NCI-H128 (cell line): ENCODE results near the gene PLA2G2C.

ENCODE experiments used
- DNase-seq: peaks from one replicate; lab custom pipeline; 2025; ENCODE audit not compliant: unreplicated experiment; lab: John Stamatoyannopoulos, UW

Gene PLA2G2C

DNA sequence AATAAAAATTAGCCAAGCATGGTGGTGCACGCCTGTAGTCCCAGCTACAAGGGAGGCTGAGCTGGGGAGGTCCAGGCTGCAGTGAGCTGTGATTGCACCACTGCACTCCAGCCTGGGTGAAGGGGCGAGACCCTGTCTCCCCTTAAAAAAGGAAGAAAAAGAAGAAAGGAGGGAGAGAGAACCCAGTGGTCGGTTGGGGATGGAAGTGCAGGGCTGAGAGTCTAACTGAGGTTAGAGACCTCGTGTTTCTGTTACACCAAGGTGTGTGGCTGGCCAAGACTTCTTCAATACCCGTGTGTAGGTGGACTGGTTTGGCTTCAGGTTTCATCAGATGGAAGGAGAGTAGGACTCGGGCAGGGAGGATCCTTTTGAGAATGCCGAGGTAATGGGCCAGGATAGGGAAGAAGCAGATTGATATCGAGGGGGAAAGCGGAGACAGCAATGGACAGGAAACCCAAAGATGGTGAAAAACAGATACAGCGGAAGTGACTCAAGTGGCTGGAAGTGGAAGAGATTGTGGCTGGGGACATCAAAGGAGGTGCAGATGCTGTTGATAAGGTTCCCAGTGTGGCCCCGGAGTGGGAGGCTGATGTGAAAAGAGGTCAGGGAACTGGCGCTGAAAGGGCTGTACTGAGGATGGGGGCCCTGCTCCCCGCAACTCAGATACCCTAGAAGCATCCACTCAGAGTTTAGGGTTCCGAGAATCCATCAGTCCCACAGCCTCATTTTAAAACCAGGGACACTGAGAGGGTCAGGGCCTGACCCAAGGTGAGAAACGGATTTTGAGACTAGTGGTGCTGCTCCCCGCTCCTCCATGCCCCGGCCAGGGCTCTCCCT is 1.1 kb downstream of the PLA2G2C start:
- no peak for DNase-seq

DNA sequence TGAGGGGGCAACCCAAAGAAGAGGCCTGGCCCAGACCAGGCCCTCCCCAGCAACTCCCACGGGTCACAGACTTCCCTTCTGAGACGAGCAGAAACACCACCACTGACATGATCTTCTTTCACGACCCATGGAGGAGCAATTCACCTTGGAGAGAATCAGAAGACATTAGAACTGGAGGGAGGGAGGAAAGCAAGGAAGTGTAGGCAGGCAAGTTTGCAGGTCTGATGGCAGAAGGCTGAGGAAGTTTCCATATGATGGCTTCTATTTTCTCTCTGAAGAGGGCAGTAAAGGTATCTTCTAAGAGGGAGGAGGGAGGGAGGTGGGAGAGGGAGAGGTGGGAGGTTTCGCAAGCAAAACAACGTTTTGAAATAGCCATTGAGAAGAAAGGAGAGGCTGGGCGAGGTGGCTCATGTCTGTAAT is 1.8 kb downstream of the PLA2G2C start:
- DNase-seq = no peak

DNA sequence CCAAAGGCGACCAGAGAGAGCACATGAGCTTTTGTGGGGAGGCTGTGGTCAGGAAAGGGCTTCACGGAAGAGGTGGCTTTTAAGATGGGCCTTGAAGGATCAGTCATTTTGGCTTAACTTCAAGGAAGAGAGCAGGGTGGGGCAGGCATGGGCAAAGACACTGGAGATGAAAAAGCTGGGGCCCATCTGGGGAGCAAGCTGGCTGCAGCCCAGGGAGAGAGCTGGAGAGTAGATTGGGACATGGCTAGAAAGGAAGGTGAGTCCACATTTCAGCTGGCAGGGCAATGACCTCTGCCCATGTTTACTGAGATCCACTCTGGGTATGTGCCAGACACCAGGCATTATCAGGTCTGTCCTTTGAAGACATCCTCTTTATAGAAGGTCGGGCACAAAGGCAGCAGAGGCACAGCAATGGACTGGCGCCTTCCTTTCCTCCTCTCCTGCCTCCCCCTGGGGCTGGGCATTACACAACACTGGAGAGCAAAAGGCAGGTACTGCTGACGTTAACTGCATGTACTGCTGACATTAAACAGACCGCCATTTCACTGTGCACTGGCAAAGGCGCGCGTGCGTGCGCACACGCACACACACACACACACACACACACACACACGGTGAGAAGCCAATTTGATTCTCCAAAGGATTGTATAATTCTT is 2.6 kb downstream of the PLA2G2C start:
- DNase-seq = no peak

DNA sequence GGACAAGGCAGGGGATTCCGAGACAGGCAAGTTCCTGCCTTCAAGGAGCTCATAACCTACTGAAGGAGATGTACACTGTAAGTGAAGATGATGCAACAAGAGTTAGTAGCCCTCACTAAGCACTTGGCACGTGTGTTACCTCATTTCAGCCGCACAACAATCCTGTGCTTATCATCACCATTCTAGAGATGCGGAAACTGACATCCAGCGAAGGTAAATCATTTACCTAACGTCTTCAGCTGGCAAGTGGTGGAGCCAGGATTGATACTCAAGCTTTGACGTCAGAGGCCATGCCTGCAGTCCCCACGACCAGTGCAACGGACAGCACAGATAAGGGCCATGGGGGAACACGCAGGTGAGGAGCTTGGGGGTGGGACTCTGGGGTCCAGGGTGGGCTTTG is 3.3 kb downstream of the PLA2G2C start:
- no peak for DNase-seq

DNA sequence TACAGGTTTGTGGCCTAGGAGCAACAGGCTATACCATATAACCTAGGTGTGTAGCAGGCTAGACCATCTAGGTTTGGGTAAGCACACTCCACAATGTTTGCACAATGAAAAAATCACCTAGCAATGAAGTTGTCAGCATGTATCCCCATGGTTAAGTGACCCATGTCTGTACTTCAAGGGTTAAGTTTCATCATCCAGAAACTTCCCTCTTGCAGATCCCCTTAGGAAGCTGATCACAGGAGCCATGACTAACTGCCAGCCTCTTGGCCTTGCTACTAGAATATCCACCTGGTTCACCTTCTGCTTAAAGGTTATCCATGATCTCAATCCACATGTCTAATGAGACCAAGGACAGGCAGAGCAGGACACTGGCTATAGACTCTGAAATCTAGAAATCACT is 3.9 kb downstream of the PLA2G2C start:
- DNase-seq = no peak

DNA sequence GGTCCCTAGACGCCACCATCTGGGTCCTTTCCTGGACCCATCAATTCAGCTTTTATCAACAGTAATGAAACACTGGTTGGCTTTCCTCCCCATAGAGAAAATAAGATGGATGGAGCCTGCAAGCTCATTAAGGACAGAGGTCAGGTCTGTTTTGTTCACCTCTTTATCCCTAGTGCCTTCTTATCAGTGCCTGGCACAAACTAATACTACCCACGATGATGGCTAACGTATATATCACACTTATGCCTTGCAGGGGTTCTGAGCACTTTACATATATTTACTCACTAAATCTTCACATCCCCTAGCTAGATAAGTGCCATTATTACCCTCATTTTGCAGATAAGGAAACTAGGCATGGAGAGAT is 5.5 kb downstream of the PLA2G2C start:
- no peak for DNase-seq

DNA sequence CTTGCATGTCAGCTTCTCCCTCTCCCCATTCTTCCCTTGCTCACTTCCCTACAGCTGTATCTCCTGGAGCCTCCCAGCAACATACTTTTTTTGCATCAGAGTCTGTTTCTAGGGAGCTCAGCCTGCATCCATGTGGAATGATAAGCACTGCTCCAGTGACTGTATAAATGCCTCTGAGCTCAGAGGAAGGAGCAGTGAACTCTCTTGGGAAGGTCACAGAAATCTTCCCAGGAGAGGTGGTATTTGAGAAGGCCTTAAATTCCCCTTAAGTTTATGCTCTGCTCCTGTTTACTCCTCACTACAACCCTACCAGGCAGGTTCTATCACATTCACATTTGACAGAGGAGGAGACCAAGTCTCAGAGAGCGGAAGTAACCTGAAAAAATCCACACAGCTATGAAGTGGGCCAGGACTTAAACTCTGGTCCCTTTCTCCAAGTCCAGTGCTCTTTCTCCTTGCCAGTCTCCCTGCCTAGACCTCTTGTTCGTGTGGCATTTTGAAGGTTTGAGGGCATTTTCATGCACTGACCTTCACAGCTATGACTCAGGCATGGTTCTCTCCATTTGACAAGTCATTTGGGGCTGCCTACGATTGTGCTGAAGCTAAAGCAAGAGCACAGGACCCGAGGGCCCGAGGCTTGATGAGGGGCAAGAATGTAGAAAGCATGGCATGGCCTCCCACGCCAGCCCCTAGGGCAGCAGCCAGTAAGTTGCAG is 6.0 kb downstream of the PLA2G2C start:
- DNase-seq = no peak

DNA sequence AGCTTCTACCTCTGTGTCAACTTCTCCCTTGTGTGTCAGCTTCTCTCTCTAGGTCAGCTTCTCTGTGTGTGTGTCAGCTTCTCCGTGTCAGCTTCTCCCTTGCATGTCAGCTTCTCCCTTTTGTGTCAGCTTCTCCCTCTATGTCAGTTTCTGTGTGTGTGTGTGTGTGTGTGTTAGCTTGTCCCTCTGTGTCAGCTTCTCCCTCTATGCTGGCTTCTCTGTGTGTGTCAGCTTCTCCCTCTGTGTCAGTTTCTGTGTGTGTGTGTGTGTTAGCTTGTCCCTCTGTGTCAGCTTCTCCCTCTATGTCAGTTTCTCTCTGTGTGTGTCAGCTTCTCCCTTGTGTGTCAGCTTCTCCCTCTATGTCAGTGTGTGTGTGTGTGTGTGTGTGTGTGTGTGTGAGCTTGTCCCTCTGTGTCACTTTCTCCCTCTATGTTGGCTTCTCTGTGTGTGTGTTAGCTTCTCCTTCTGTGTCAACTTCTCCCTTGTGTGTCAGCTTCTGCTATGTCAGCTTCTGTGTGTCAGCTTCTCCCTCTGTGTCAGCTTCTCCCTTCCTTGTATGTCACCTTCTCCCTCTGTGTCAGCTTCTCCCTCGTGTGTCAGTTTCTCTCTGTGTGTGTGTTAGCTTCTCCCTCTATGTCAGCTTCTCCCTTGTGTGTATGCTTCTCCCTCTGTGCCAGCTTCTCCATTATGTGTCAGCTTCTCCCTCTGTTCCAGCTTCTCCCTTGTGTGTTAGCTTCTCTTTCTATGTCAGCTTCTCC is 6.8 kb downstream of the PLA2G2C start:
- no peak for DNase-seq

DNA sequence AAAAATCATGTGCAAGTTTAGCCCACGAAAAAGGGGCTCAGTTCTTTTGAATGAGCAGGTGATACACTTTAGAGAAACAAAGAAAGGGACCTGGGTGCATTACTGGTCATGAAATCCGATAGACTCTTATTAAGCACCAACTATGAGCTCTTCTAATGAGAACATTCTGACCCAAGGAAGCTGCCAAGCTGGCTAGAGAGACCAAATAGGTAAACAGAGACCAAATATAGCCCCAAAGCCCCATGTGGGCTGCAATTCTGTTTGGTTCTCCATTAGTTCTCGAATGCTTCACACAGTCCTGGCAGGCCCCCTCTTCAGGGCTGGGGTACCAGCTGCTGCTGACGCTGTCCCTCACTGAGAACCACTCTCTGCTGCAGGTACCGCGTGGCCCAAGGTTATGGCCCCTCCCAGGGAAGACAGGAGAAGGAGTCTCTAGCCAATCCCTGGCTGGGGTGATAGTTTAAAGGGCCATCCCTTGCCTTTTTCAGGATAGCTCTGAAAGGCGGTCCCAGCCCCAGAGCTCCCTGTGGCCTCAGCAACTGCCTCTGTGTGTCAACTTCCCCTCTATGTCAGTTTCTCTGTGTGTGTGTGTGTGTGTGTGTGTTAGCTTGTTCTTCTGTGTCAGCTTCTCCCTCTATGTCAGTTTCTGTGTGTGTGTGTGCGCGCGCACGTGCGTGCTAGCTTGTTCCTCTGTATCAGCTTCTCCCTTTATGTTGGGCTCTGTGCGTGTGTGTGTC is 7.5 kb downstream of the PLA2G2C start:
- DNase-seq = no peak

DNA sequence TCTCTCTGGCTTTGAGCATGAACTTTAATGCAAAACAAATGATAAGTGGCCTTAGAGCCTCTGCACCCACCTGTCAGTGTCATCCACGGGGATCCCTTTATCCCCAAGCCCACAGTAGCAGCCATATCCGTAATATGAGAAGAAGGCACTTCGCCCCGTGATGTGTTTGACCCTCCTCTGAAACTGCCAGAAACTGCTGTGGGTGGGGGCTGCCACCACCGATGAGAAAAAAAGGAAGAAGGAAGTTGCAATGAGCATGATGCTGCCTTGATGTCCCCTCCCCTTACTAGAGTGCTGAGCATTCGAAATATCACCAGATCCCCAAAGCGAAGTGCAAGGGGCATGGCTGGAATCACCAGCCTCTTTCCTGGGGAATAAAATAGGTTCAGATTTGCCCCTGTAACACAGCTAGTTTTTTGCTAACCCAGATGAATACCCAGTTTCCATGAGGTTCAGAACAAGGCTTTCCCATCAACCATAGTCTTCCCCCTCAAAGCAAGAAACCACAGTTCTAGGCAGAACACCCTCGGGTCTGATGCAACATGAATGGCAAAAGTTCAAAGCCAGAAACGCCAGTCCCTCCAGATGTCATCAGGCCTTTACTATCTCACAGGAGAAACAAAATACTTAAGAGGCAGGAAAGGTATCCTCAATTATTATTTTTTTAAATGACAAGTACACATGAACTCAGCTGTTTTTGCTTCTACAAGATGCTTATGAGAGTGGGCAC is 11.2 kb downstream of the PLA2G2C start:
- DNase-seq = no peak

DNA sequence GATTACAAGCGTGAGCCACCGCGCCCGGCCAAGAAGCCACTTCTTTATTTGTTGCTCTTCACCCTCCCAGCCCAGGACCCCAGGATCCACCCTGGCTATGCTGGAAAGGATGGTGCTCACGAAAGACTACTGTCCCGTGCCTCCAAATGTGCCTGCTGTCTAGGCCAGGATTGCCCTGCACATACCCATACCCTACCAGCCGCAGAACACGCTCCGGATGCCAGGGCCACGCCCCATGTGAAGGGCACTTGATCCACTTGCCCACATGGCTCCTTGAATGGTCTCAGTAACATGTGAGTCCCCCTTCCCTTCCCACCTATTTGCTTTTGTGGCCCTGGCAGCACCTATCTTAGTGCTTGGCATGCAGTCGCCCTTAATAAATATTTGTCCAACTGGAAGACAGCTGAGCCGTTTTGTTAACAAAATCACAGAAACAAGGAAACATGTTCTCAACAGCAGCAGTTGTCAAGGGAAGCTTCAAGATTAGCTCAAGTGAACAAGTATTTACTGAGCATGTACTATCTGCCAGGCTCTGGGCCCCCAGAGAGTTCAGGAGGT is 14.2 kb downstream of the PLA2G2C start:
- DNase-seq = no peak

DNA sequence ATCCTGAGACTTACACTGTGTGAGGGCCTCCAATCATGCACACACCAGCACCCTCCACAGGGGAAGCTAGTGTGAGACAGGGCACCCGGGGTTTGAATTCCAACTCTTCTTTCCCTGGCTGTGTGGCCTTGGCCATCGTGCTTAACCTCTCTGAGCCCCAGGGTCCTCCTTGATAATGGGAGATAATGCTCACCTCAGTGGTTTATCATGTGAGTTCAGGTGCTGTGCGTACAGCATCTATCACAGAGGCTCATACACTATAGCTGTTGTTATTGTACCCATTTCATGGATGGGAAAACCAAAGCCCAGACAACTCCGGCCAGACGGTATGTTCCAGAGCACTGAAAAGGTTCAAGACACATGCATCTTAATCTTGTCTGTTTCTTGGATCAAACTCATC is 16.4 kb downstream of the PLA2G2C start:
- DNase-seq = no peak

DNA sequence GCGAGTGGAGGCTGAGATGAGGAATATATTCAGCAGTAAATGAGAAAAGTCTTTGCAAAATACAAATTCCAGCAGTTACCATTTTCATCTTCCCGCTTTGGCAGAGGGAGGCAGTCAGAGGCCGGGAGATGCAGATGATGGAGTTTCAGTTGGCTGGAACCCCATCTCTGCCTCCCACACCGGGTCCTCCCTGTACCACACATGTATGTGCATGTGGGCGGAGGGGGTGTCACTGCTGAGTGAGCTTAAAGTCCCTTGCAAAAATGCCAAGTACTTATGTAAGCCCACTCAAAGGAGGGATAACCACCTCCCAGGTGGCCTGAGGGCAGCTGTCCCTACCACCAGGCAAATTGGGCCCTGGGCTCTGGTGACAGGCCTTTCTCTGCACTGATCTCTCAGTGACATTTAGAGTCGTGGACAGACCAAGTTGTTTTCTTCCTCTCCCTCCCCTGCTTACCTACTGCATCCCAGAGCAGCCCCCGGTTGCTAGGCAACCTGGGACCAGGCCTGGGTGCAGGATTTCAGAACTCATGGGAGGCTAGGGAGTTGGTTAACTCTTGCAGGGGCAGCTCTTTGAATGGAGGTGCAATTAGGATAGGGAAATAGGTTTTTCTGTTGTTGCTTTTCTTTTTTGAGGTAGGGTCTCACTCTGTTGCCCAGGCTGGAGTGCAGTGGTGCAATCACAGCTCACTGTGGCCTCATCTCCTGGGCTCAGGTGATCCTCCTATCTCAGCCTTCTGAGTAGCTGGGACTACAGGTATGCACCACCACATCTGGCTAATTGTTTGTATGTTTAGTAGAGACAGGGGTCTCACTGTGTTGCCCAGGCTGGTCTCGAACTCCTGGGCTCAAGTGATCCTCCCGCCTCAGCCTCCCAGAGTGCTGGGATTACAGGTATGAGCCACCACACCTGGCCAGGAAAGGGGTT is 17.5 kb downstream of the PLA2G2C start:
- no peak for DNase-seq

DNA sequence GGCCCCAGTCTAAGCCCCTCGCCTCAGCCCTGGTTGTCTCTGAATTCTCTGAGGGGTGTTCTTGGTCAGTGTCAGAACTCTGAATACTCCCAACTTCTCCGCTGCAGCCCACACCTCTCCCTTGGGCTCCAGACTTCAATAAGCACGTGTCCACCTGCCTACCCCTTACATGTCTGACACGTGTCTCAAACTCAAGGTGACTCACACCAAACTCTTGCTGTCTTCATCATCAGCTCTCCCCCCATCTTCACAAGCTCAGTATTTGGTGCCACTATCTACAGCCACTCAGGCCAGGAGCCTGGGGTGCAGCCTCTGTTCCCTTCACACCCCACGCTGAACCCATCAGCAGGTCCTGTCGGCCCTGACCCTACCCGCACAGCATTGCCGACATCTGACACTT is 19.2 kb downstream of the PLA2G2C start:
- DNase-seq = no peak

DNA sequence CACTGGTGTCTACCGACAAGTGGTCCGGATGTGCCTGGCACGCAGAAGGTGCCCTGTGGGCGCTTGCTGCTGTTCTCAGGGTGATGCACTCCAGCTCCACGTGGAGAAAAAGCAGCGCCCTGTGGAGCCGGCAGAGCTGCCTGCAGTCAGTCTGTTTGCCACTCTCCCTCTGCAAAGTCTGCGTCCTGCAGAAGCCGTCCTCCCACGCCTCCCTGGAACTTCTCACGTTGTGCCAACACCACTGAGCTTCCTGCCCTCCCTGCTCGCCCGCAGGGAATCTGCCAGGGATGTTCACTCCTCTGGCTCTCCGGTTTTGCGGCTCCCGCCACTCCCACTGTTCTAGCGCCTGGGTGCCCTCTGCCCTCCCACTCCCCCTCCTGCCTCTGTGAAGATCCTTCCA is 20.3 kb downstream of the PLA2G2C start:
- no peak for DNase-seq

DNA sequence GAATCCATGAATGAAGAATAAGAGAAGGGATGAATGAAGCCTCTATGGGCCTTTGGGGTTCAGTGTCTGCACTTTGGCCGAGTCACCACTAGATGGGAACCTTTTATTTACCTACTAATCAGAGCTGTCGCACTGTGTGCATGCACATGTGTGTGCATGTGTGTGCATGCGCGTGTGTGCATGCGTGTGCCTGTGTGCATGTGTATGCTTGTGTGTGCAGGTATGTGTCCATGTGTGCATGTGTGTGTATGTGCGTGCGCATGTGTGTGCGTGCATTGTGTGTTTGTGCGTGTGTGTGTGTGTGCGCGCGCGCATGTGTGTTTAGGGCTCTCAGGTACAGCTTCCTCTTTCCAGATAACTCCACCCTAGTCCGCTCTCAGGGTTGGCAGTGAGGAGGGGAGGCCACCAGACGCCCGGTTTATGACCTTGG is 20.8 kb downstream of the PLA2G2C start:
- DNase-seq = no peak

DNA sequence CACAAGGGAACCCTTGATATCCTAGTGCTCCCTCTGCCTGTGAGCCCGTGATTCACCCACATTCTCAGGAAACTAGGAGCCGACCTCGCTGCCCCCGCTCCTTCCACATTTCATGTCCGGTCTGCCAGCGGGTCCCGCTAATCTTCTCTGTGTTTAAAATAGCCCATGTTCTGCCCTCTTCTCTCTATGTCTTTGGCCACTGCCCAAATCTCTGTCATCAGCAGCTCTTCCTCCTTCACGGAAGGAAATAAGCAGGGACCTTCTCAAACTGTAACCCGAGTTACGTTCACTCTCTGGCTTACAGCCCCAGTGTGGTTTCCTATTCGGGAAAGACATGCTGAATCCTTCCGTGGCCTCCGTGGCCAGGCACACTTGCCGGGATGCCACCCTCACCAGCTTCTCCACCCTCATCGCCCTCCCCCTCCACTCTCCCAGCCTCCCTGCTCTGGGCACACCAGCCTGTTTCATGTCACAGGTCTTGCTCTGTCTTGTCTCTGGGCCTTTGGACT is 21.6 kb downstream of the PLA2G2C start:
- no peak for DNase-seq

DNA sequence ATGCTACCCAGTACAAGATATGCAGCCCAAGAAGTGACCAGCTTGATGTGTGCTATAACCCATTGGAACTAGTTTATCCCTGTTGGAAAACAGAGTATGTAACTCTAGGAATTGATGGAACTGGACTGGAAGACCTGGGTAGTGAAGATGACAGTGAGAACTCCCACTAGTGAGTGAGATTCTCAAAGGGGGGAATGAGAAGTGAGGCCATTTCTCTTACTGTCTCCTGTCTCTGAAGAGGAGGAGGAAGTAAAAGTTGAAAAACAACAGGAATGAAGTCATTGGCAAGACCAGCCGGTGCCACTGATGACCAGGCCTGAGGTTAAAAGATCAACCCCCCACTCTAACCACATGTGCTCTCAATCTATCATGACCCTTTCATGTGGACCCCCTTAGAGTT is 26.3 kb downstream of the PLA2G2C start:
- DNase-seq = no peak
